Measurements from ENCODE around the gene CARD6.
"Not testable (repeated sequence)": the region's sequence is repeated elsewhere in the genome, so short reads cannot be mapped to it uniquely, and the experiment has no call there.

Gene CARD6, protein sequence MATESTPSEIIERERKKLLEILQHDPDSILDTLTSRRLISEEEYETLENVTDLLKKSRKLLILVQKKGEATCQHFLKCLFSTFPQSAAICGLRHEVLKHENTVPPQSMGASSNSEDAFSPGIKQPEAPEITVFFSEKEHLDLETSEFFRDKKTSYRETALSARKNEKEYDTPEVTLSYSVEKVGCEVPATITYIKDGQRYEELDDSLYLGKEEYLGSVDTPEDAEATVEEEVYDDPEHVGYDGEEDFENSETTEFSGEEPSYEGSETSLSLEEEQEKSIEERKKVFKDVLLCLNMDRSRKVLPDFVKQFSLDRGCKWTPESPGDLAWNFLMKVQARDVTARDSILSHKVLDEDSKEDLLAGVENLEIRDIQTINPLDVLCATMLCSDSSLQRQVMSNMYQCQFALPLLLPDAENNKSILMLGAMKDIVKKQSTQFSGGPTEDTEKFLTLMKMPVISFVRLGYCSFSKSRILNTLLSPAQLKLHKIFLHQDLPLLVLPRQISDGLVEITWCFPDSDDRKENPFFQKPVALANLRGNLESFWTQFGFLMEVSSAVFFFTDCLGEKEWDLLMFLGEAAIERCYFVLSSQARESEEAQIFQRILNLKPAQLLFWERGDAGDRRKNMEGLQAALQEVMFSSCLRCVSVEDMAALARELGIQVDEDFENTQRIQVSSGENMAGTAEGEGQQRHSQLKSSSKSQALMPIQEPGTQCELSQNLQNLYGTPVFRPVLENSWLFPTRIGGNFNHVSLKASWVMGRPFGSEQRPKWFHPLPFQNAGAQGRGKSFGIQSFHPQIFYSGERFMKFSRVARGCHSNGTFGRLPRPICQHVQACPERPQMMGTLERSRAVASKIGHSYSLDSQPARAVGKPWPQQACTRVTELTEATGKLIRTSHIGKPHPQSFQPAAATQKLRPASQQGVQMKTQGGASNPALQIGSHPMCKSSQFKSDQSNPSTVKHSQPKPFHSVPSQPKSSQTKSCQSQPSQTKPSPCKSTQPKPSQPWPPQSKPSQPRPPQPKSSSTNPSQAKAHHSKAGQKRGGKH

DNA sequence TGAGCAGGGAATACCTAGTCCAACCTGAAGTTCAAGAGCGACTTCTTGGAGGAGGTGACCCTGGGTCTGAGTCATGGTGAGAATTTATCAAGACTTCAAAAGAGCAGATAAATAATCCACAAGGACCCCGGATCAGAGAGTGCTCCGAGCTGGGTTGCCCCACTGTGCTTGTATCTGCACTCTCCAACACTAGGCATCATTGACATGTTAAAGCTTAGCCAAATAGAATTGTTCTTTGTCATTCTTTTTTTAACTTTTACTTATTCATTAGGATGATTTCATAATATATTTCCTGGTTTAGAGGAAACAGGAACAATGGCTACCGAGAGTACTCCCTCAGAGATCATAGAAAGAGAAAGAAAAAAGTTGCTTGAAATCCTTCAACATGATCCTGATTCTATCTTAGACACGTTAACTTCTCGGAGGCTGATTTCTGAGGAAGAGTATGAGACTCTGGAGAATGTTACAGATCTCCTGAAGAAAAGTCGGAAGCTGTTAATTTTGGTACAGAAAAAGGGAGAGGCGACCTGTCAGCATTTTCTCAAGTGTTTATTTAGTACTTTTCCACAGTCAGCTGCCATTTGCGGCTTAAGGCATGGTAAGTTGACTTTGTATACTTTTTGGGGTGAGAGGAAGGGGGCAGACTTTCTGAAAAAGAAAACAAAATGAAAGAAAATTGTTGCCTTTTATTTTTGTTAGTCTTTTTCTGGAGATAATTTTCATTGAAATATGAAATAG lies at the start of gene CARD6:
TSS of gene CARD6 (plus strand) at position 300 of the 738 bp plus-strand sequence. CDS start at position 316, 16 bp downstream.
- no peak for DNase-seq

DNA sequence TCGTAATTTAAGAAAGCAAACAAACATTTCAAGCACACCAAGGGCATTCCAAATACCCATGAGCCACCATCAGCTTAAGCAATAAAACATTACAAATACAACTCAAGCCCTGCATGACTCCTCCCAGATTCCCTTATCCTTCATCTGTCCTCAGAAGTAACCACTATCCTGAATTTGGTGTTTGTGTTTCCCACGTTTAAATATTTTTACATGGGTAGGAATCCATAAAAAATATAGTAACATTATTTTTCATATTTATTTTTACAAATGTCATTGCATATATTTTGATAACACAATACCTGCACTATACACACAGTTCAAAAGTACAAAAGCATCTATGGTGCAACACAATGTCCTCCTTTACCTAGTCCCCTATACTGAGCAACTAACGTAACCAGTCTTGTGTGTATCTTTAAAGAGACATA lies 49.4 kb upstream of the CARD6 start:
- no peak for DNase-seq

GRCh38 chr5:40792691-40793090 lies 48.5 kb upstream of the CARD6 start:
- not testable (repeated sequence) for DNase-seq

GRCh38 chr5:40794340-40794739 lies 46.8 kb upstream of the CARD6 start:
- DNase-seq = not testable (repeated sequence)

GRCh38 chr5:40794877-40795276 lies 46.3 kb upstream of the CARD6 start:
- not testable (repeated sequence) for DNase-seq

- DNase-seq = no peak
Measured at GRCh38 chr5:40796487-40796889, 44.7 kb upstream of the CARD6 start.

GRCh38 chr5:40797273-40798011 lies 43.7 kb upstream of the CARD6 start:
- peak; percentile 73 for DNase-seq

- peak; percentile 88 for DNase-seq
Measured at GRCh38 chr5:40798012-40798800, 43.0 kb upstream of the CARD6 start, which contains the start of gene PRKAA1. Gene PRKAA1, minus strand, starts transcription at chr5:40798374. Its CDS starts 185 bp downstream, at chr5:40798189.

GRCh38 chr5:40798801-40799210 lies 42.4 kb upstream of the CARD6 start:
- DNase-seq = no peak

- DNase-seq = no peak
Measured at GRCh38 chr5:40799258-40799657, 41.9 kb upstream of the CARD6 start.

GRCh38 chr5:40801771-40802562 lies 39.2 kb upstream of the CARD6 start:
- no peak for DNase-seq

- DNase-seq = no peak
Measured at GRCh38 chr5:40812125-40812524, 29.0 kb upstream of the CARD6 start.

DNA sequence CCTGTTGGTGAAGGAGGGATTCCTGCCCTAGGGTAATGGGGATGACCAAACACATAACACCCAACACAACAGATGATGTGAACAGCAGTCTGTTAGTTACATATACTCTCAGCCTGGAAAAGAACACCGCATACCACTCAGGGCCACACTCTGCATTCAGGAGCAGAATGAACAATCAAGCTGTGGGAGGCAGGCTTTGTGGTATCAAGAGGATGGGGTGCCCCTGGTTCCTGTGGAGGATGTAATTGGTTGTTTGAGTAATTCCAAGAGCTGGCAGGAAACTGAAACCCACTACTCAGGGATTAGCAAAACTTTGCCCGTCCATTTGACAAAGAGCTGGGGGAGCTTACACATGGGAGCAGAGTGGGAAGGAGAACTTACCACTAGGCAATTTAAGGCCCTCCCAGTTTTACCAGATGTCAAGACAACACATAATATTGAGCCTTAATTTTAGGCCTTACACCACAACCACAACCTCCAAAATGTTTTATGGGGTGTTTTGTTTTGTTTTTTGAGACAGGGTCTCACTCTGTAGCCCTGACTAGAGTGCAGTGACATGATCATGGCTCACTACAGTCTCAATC lies 27.4 kb upstream of the CARD6 start:
- DNase-seq = peak; percentile 28

DNA sequence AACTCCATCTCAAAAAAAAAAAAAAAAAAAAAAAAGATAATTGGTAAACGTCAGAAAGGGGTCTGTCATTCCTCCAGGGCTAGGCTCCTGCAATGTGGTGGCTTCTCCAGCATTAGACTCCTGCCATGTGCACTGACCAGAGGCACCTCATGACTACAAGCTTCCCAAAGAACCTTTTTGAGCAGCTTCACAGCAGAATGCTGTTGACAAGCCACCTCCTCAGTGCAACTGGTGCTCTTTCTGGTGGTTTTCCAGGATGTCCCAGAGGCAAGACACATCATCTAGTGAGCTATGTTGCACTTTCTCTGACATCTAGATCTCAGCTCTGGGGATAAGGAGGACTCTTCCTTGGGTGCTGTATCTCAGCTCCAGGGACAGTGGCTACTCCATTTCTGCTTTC lies 17.7 kb upstream of the CARD6 start:
- no peak for DNase-seq

DNA sequence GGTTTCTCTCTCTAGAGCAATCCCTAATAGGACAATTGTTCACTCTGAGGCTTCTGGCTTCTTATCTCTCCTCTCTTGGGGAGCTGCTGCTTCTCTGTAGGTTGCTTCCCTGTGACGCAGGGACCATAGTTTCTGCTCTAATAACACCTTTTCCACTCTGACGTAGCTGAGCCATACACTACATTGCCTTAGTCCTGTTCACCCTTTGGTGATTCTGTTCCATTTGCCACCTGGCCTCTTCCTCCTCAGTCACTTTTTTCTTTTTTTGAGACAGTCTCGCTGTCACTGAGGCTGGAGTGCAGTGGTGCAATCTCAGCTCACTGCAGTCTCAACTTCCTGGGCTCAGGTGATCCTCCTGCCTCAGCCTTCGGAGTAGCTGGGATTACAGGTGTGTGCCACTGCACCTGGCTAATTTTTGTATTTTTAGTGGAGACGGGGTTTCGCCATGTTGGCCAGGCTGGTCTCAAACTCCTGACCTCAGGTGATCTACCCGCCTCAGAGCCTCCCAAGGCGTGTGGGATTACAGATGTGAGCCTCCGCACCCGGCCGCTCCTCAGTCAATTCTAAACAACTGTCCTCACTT lies 15.6 kb upstream of the CARD6 start:
- not testable (repeated sequence) for DNase-seq

DNA sequence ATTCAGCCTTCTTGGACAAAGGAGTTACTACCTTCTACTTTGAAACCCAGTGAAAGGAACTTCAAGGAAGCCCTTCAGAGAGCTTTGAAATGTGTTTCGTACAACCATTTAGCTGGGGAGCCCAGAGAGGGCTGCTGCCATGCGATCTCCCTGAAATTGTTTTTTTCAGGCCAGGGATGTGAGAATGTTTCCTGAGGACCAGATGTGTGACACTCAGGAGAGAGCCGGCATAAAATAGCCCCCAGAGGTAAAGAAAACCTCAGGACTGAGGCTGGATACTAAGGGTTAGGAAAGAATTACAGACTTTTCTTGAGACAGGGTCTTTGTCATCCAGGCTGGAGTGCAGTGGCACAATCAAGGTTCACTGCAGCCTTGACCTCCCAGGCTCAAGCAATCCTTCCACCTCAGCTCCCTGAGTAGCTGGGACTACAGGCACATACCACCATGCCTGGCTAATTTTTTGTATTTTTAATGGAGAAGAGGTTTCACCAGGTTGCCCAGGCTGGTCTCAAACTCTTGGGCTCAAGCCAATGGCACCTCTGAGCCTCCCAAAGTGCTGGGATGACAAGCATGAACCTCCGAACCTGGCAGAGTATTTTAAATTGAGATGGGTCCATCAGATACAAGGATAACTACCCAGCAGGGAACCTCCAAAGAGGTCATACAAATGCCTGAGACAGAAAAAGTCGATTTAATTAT lies 14.5 kb upstream of the CARD6 start:
- DNase-seq = no peak

GRCh38 chr5:40827188-40827977 lies 13.8 kb upstream of the CARD6 start:
- DNase-seq = no peak
